Spleen (tissue), 11 donors: ENCODE data around the gene MRPL52. TPM values are rescaled to one million over a fixed set of nuclear protein-coding genes. Genes with fewer than 3 reads are reported as not detected.

Source experiments
- DNase-seq: peaks from one replicate; pipeline ENCODE4 v3.0.0-alpha.2; 2020
- H3K27ac ChIP-seq, 8 donors: fragments of 200-600 bp; sonication (generic) in 7 of 8; 1 replicate in 4 of 8; 2 replicates in 4 of 8; pipeline versions ENCODE4 v1.5.0 to v1.8.0; 2016 to 2021; ENCODE audit warnings: inconsistent platforms in 4 of 8, mild to moderate bottlenecking in 4 of 8, moderate library complexity in 1 of 8
- H3K27me3 ChIP-seq, 7 donors: fragments of 200-600 bp; sonication (generic) in 6 of 7; replicated peaks in 1 of 7; 1 replicate in 4 of 7; 2 replicates in 3 of 7; pipeline versions ENCODE4 v1.5.0 to v1.8.0; 2016 to 2021; ENCODE audit warnings: inconsistent platforms in 3 of 7, mild to moderate bottlenecking in 1 of 7
- H3K36me3 ChIP-seq, 6 donors: fragments of 200-600 bp; sonication (generic) in 5 of 6; 1 replicate in 4 of 6; 2 replicates in 2 of 6; pipeline versions ENCODE4 v1.5.0 to v1.8.0; 2016 to 2021; ENCODE audit warnings: inconsistent platforms in 2 of 6
- H3K4me1 ChIP-seq, 6 donors: fragments of 200-600 bp; sonication (generic) in 5 of 6; 1 replicate in 3 of 6; 2 replicates in 3 of 6; pipeline versions ENCODE4 v1.5.0 to v1.8.0; 2016 to 2021; ENCODE audit warnings: inconsistent platforms in 3 of 6
- H3K4me3 ChIP-seq, 8 donors: fragments of 200-600 bp; sonication (generic) in 7 of 8; 1 replicate in 4 of 8; 2 replicates in 4 of 8; pipeline versions ENCODE4 v1.5.0 to v1.8.0; 2016 to 2021; ENCODE audit warnings: inconsistent platforms in 4 of 8, mild to moderate bottlenecking in 4 of 8, moderate library complexity in 2 of 8
- H3K9me3 ChIP-seq, 8 donors: fragments of 200-600 bp; sonication (generic) in 7 of 8; 1 replicate in 4 of 8; 2 replicates in 4 of 8; pipeline versions ENCODE4 v1.5.0 to v1.8.0; 2016 to 2021; ENCODE audit warnings: inconsistent platforms in 4 of 8
- CTCF ChIP-seq, 11 experiments: fragments of 200-600 bp in 7 of 11; fragments of 450-650 bp in 4 of 11; sonication (generic) in 4 of 11; IDR thresholded peaks in 8 of 11; conservative IDR thresholded peaks in 3 of 11; 1 replicate in 7 of 11; 2 replicates in 4 of 11; pipeline versions ENCODE4 v1.4.0 to v1.8.0; 2016 to 2021; ENCODE audit warnings: antibody characterized with exemption in 11 of 11, inconsistent platforms in 4 of 11, mild to moderate bottlenecking in 1 of 11
- POLR2A ChIP-seq, 3 donors: fragments of 450-650 bp; IDR thresholded peaks; one replicate each; pipeline ENCODE4 v1.5.1; 2017; ENCODE audit warnings: antibody characterized with exemption in 3 of 3, mild to moderate bottlenecking in 1 of 3
- POLR2AphosphoS5 ChIP-seq, 3 donors: sonication (generic); formaldehyde crosslinking; IDR thresholded peaks; one replicate each; pipeline ENCODE4 v1.5.1; 2017; ENCODE audit warnings: antibody characterized with exemption in 3 of 3
- WGBS, 5 donors: extraction: QIAGEN DNeasy Blood & Tissue Kit in 3 of 5; methylation state at CpG; one replicate each; pipeline versions ENCODE4 v1.1.5 to v1.1.7; 2013 to 2018; 5-methylcytosine and 5-hydroxymethylcytosine counted together
- intact Hi-C: fragments of 100-400 bp; cut with DNase I; formaldehyde crosslinking; loops from one replicate; pipeline ENCODE4 v1.15.0; 2023; ENCODE audit warnings: low total_unique reads
- polyA plus RNA-seq, 3 donors: library from polyadenylated mRNA; stranded (reverse); fragments of 200-250 nt; gene quantifications; one replicate each; pipeline ENCODE4 v1.2.1, GENCODE V29; 2013
- total RNA-seq, 7 donors: library from RNA; depleted of rRNA in 3 of 7; stranded (reverse); fragments of >200 nt in 3 of 7; fragmentation: NEBNext Ultra II Directional in 4 of 7; extraction: Animal tissue kit (Norgen Biotek cat#: 25700) in 4 of 7; gene quantifications; one replicate each; pipeline versions ENCODE4 v1.1.0 to v1.2.1, GENCODE V29; 2016 to 2021
- donor health status: healthy with polysubstance abuse.
- donor health status: DM: no; HTN: no; CAD: no; lungs with moderate emphysema.
- donor health status: DM: no; HTN: no; CAD: no.
- donor health status: Bipolar disorder and iron deficiency.
- donor health status: healthy.
- donor health status: DM: no; HTN: no; CAD: no.
- donor health status: DM: yes; HTN: yes; CAD: no.

MRPL52 gene
- total and polyA plus RNA-seq, 10 donors: 55.2 to 138 (median 87.0) TPM

GRCh38 chr14:22820731-22821130 lies 9.0 kb upstream of the MRPL52 start:
- intact Hi-C loops: no loop called here
- Histone ChIP-seq H3K36me3 (no peaks in the 10 kb centered on the region), H3K4me3 (no peak overlapping the region), H3K4me1 (peaks cover 28 to 94% (median 75%) of the 10 kb centered on the region in 6 donors), H3K27ac (peak overlapping the region in 3 of 8 donors; percentile 88 to 92 (median 89)), H3K9me3 (no peaks in the 10 kb centered on the region), H3K27me3 (peaks cover 0 to 8% (median 0%) of the 10 kb centered on the region in 7 donors)
- no peak for TF ChIP-seq CTCF (IDR thresholded peaks at IDR 0.05 in 8 of 11, conservative IDR thresholded peaks at IDR 0.05 in 3 of 11)
- TF ChIP-seq POLR2AphosphoS5 (IDR thresholded peaks at IDR 0.05): no peak
- TF ChIP-seq POLR2A (IDR thresholded peaks at IDR 0.05): no peak
- 81 to 100% (median 94%) methylated on average over 1 of the region's 1 CpG for WGBS, 5 donors
- no peak for DNase-seq

GRCh38 chr14:22821193-22822015 lies 8.3 kb upstream of the MRPL52 start:
- intact Hi-C loops: loop anchor here (2.0 kb wide), 1 partner anchor 31 kb away; no protein-coding TSS in a partner anchor
- WGBS, 5 donors: 90 to 94% (median 93%) methylated on average over 23 to 24 of the region's 24 CpGs
- DNase-seq: peak; percentile 68
- TF ChIP-seq POLR2A (IDR thresholded peaks at IDR 0.05) (no peak), CTCF (IDR thresholded peaks at IDR 0.05 in 8 of 11, conservative IDR thresholded peaks at IDR 0.05 in 3 of 11) (no peak), POLR2AphosphoS5 (IDR thresholded peaks at IDR 0.05) (no peak)
- H3K4me3 ChIP-seq: no peak overlapping the region
- H3K4me1 ChIP-seq: peaks cover 28 to 87% (median 69%) of the 10 kb centered on the region in 6 donors
- peaks cover 0 to 8% (median 0%) of the 10 kb centered on the region in 7 donors for H3K27me3 ChIP-seq
- H3K27ac ChIP-seq: peak overlapping the region in 5 of 8 donors; percentile 14 to 89 (median 82)
- H3K36me3 ChIP-seq: no peaks in the 10 kb centered on the region
- H3K9me3 ChIP-seq: no peaks in the 10 kb centered on the region

GRCh38 chr14:22822016-22822570 lies 7.6 kb upstream of the MRPL52 start:
- peak overlapping the region; percentile 65 to 89 (median 81) for H3K27ac ChIP-seq

More at GRCh38 chr14:22822016-22822570, 7.6 kb upstream of the MRPL52 start:
- TF ChIP-seq CTCF (IDR thresholded peaks at IDR 0.05 in 8 of 11, conservative IDR thresholded peaks at IDR 0.05 in 3 of 11) (no peak), POLR2A (IDR thresholded peaks at IDR 0.05) (no peak), POLR2AphosphoS5 (IDR thresholded peaks at IDR 0.05) (no peak)
- H3K36me3 ChIP-seq: no peaks in the 10 kb centered on the region
- WGBS, 5 donors: 56 to 70% (median 62%) methylated on average over 22 to 32 of the region's 32 CpGs
- H3K27me3 ChIP-seq: peaks cover 0 to 8% (median 0%) of the 10 kb centered on the region in 7 donors
- H3K4me1 ChIP-seq: peaks cover 25 to 80% (median 63%) of the 10 kb centered on the region in 6 donors
- H3K4me3 ChIP-seq: peak overlapping the region in 7 of 8 donors; percentile 32 to 71 (median 44)
- peak; percentile 82 for DNase-seq
- no peaks in the 10 kb centered on the region for H3K9me3 ChIP-seq
- intact Hi-C loops: loop anchor here (2.0 kb wide), 1 partner anchor 31 kb away; no protein-coding TSS in a partner anchor
